HG03342 (cell line): ENCODE measurements around the gene FAM161A.
A peak's percentile ranks its signal among the peaks of the same experiment; 100 is the strongest.
"Not testable (repeated sequence)": the region's sequence is repeated elsewhere in the genome, so short reads cannot be mapped to it uniquely, and the experiment has no call there.

Experiments used
- ATAC-seq: cut with Tn5 transposase; IDR thresholded peaks from one replicate; pipeline ENCODE4 v1.9.1; 2021; ENCODE audit warnings: mild to moderate bottlenecking, moderate library complexity; ENCODE audit not compliant: unreplicated experiment

Gene FAM161A

GRCh38 chr2:61853847-61854563, at the start of gene FAM161A:
TSS of gene FAM161A (minus strand) at chr2:61854060. CDS start at chr2:61854041, 19 bp downstream.
- peak; percentile 77 for ATAC-seq

- no peak for ATAC-seq
Measured at GRCh38 chr2:61900281-61900680, 46.4 kb upstream of the FAM161A start.

DNA sequence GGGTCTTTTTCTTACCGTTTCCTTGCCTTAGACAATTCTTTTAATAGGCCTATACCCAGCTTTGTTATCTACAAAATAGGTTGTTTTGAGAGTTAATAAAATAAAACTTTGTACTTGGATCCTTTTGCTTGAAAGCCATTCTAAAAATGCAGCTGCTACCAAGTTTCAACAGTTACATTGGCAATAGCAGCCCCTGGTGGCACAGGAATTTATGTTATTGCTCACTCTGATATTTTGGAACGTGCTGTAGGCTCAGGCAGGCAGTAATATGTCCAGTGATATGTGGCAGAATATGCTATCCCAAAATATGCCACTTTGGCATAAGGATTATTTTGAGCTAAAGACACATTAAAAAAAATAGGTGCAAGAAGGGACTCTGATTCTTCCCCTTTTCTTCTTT, 45.0 kb upstream of the FAM161A start:
- no peak for ATAC-seq

GRCh38 chr2:61888267-61889055, 34.6 kb upstream of the FAM161A start, which contains the start of gene CCT4:
TSS of gene CCT4 (minus strand) at chr2:61888656. CDS start at chr2:61888507, 149 bp downstream.
- peak; percentile 73 for ATAC-seq

DNA sequence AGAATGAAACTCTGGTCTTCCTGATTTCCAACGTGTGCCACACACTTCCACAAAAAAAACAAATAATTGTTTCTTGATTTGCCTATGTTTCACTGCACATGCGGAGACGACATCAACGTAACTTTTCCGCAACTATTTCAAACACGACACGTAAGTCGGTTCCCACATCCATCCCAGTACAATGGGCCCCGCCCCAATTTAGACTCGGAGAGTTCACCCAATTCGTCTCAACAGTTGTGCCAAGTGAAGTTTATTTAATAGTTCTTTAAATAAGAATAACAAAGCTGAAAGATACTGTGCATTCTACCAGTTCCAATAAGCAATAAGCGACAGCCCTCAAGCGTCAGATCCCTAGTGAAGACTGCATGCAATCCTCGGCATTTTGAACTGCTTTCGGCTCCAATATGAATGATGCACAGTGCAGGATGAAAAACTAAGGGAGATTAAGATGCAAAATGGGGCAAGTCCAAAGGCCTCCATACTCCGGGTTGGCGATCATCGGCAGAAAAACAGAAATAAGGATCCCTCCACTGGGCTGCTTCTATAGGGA, 33.9 kb upstream of the FAM161A start:
- no peak for ATAC-seq

DNA sequence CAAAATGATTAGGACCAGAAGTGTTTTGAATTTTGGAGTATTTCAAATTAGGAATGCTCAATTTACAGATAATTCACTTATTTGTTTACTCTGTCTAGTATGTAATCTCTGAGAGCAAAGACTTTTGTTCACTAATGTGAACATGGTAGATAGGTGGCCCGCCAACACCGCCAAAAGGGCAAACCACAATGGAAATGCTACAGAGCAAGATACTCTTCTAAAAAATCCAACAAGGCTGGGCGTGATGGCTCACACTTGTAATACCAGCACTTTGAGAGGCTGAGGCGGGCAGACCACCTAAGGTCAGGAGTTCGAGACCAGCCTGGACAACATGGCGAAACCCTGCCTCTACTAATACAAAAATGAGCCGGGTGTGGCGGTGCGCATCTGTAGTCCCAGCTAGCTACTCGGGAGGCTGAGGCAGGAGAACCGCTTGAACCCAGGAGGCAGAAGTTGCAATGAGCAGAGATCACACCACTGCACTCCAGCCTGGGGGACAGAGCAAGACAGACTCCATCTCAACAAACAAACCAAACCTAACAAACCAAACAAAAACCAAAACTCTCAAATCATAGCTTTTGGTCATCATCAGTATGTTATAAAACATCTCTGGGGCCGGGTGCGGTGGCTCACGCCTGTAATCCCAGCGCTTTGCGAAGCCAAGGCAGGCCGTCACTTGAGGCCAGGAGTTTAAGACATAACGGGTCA, 32.2 kb upstream of the FAM161A start:
- ATAC-seq: no peak

DNA sequence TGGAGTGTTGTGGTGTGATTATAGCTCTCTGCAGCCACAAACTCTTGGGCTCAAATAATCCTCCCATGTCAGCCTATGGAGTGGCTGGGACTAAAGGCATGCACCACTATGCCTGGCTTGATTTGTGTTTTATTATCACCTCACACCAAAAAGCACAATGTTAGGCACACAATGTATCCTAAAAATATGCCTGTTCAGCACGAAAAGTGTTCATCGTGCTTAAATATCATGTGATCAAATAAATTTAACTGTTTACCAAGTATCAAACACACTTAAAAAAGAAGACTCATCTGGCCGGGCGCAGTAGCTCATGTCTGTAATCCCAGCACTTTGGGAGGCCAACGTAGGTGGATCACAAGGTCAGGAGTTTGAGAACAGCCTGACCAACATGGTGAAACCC, 29.0 kb upstream of the FAM161A start:
- no peak for ATAC-seq

- not testable (repeated sequence) for ATAC-seq
Measured at GRCh38 chr2:61879351-61879750, 25.5 kb upstream of the FAM161A start.

DNA sequence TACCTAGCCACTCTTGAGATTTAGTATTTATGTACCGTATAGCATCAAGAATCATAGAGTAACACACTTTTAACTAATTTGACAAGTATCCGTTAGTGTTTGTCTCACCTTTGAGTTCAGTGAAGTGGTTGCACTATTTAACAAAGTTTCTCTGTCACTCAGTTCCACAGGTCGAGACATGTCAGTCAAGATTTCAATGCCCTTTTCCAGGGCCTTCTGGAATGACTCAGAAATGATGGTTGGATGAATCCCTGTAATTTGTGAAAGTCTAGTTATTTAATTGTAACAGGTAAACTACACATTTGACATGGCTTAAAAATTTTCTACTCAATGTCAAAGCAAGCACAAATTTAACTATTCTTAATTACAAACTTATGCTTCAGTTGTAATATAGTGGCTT, 24.9 kb upstream of the FAM161A start:
- no peak for ATAC-seq

DNA sequence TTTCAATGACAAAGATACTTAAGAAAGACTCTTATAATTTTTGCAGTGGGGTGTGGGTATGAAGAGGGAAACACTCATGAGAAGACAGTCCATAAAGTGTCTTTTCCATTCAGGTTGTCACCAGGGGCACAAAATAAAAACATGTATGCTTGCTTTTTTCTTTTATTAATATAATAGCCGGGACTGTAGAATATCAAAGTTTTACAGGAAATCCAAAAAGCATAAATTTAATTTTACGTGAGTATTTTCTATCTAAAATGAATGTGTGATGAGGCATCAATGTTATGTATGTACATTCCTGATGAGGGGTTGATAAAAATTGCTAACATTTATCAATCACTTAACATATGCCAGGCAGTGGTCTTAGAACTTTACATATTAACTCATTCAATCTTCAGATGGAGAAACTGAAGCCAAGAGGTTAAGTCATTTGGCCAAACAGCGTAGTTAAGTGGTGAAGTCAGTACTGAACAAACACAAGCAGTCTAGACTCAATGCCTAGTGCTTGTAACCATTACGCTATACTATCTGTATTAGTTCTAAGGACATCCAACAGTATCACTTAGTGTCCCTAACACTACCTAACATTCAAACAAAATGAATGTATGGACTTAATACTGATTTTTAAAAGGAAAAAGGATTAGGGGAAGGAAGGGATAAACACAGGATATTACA, 23.8 kb upstream of the FAM161A start:
- ATAC-seq: no peak

DNA sequence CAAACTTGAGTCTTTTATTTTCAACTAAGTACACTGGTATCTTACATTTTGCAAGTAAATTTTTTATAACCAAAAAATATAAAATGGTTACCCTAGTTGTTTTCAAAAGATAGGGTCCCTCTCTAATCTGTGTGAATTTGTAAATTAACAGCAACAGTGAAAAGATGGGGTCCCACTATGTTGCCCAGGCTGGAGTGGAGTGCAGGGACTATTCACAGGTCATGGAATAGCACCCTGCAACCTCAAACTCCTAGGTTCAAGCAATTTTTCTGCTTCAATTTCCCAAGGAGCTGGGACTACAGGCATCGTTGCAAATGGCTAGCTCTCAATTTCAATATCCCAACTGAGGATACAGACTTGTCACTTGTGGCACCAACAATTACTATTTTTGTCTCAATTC, 22.5 kb upstream of the FAM161A start:
- ATAC-seq: no peak

DNA sequence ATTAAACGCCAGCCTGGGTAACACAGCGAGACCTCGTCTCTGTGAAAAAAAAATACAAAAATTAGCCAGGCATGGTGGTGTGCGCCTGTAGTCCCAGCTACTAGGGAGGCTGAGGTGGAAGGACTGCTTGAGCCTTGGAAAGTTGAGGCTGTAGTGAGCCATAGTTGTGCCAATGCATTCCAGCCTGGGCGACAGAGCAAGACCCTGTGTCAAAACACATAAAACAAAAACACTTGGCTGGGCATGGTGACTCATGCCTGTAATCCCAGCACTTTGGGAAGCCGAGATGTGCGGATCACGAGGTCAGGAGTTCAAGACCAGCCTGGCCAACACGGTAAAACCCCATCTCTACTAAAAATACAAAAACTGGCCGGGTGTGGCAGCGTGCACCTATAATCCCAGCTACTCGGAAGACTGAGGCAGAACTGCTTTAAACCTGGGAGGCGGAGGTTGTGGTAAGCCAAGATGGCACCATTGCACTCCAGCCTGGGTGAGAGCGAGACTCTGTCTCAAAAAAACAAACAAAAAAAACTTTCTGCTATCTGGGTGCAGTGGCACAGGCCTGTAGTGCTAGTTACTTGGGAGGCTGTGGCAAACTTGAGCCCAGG, 12.7 kb upstream of the FAM161A start:
- not testable (repeated sequence) for ATAC-seq

- no peak for ATAC-seq
Measured at GRCh38 chr2:61862085-61862484, 8.2 kb upstream of the FAM161A start.

- ATAC-seq: no peak
Measured at GRCh38 chr2:61857224-61857623, 3.4 kb upstream of the FAM161A start.

DNA sequence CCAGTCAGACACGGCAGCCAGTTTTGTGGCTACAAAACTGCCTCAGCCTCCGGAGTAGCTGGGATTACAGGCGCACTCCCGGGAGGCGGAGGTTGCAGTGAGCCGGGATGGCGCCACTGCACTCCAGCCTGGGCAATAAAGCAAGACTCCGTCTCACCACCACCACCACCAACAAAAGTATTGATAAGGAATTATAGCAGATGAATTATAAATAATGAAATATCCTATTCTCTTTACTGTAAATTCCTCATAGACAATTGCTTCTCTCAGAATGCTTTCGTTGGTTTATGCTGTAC, 1.4 kb upstream of the FAM161A start:
- no peak for ATAC-seq

GRCh38 chr2:61854564-61855317, 881 bp upstream of the FAM161A start:
- peak; percentile 88 for ATAC-seq

DNA sequence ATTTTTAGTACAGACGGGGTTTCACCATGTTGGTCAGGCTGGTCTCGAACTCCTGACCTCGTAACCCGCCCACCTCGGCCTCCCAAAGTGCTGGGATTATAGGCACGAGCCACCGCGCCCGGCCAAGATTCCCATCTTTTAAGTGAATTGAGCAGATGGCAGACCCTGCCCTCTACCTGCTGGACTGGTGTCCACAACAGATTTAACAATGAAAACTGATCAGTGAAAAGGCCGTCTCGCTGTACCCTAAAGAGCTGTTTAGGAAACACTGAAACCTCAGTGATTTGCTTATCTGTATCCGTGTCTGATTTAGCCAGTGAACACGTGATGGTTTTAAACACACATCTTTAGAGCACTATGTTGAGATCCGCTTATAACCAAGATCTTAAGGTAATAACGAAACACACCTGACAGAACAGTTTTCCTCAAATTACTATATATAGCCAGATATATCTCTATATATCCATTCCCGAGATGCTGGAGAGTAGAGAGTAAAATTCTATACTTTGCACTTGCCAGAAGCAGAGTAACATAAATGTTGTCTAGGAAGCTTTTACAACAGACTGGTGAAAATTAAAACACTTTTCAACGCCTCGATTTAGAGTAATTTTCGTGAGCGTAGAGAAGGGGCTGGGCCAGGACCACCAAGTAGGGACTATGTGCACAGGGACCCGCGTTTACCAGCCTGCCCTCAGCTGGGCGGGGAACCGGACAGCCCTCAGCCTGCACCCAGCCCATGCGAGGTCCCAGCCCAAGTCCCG, 594 bp downstream of the FAM161A start:
- ATAC-seq: peak; percentile 45

- not testable (repeated sequence) for ATAC-seq
Measured at GRCh38 chr2:61851270-61851669, 2.6 kb downstream of the FAM161A start.

GRCh38 chr2:61845320-61845719, 8.5 kb downstream of the FAM161A start:
- no peak for ATAC-seq
